Endothelial cell of umbilical vein (primary cell): ENCODE measurements around the gene PPEF1.

Experiments
- CTCF ChIP-seq, 2 donors: IDR thresholded peaks; 1 replicate in 1 of 2; 2 replicates in 1 of 2; pipeline ENCODE4 v1.5.1; 2011; ENCODE audit warnings: low read length in 2 of 2, mild to moderate bottlenecking in 2 of 2, moderate library complexity in 2 of 2, control low read depth in 1 of 2, inconsistent platforms in 1 of 2, low read depth in 1 of 2; ENCODE audit not compliant: insufficient read depth in 1 of 2; ENCODE audit errors: extremely low read depth in 1 of 2
- POLR2AphosphoS5 ChIP-seq: IDR thresholded peaks from 2 replicates; pipeline ENCODE4 v1.6.1; 2012; ENCODE audit warnings: low read depth, mild to moderate bottlenecking, control low read depth, low read length, moderate library complexity; ENCODE audit not compliant: insufficient read depth

DNA sequence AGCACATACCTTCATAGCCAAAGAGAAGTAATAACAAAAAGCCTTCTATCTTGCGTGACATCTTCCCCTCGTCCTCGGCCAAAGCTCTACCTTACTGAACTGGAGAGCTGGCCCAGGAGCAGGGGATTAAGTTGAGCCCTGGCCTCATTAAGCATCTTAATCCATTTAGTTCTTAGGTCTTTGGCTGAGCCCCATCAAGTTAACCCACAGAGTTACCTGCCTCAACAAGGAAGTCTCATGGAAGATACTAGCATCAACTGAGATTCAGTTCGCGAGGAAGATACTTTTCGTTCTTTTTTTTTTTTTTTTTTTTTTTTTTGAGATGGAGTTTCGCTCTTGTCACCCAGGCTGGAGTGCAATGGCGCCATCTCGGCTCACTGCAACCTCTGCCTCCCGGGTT lies 35.4 kb upstream of the PPEF1 start, which contains the start of gene RS1:
- TF ChIP-seq CTCF (IDR thresholded peaks at IDR 0.05; ENCODE audit: extremely low read depth in 1 of 2, insufficient read depth in 1 of 2, low read depth in 1 of 2, low read length in 2 of 2) (no peak), POLR2AphosphoS5 (no peak)
